Midbrain (tissue), 1 donor: ENCODE measurements around the gene STX5.
"Not testable (repeated sequence)": the region's sequence is repeated elsewhere in the genome, so short reads cannot be mapped to it uniquely, and the experiment has no call there.

Source experiments
- DNase-seq: peaks from one replicate; lab custom pipeline; 2025; lab: John Stamatoyannopoulos, UW

STX5 gene

GRCh38 chr11:62786318-62787004, 45.4 kb downstream of the STX5 start:
- peak; percentile 88 for DNase-seq

- DNase-seq, result no peak
Measured at GRCh38 chr11:62782753-62783152, 49.1 kb downstream of the STX5 start.

- DNase-seq, result no peak
Measured at GRCh38 chr11:62778441-62778840, 53.4 kb downstream of the STX5 start.

- DNase-seq, result no peak
Measured at GRCh38 chr11:62777389-62777788, 54.5 kb downstream of the STX5 start.

GRCh38 chr11:62775646-62776045, 56.2 kb downstream of the STX5 start:
- DNase-seq, result no peak

- DNase-seq, result no peak
Measured at GRCh38 chr11:62774407-62774806, 57.4 kb downstream of the STX5 start.

GRCh38 chr11:62771144-62772021, 60.5 kb downstream of the STX5 start, which contains the start of gene TAF6L:
TAF6L (plus strand) TSS chr11:62771396; CDS start chr11:62775784, 4,388 bp downstream.
- peak; percentile 97 for DNase-seq

- DNase-seq, result peak; percentile 74
Measured at GRCh38 chr11:62770778-62771143, 61.1 kb downstream of the STX5 start.

GRCh38 chr11:62760867-62761227, 71.0 kb downstream of the STX5 start:
- DNase-seq, result not testable (repeated sequence)

GRCh38 chr11:62757846-62758788, 73.7 kb downstream of the STX5 start:
- no peak for DNase-seq
